Measurements from ENCODE around the gene TIMM17A. TPM values are rescaled to one million over a fixed set of nuclear protein-coding genes. Genes with fewer than 3 reads are reported as not detected.
A peak's percentile ranks its signal among the peaks of the same experiment; 100 is the strongest.
"Not testable (repeated sequence)": the region's sequence is repeated elsewhere in the genome, so short reads cannot be mapped to it uniquely, and the experiment has no call there.

Gene TIMM17A
- polyA plus RNA-seq, 3 donors = 62.0 to 64.3 (median 63.8) TPM

DNA sequence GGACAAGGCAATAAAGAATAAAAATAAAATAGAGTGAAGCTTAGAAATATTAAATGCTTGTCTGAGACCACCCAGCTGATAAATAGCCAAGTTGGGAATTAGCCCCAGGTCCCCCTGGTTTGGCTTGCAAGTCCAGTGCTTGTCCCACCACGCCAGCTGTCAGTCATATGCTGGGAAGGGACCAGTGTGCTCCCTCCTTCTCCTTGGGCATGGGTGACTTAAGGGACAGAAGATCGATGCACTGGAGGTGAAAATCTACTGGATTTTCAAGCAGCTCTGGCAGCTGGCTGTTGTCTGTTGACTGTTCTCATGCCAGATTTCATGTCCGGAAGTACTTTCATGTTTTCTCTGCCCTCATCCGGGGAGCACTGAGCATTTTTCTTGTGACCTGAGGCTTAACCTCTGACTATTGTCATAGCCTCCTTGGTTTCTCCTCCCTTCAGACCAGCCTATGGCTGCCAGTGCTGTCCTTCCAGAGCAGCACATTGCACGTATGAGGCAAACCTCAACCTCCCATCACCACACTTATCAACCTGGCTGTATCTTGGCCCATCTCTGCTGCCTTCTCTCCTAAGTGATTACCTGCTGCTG, 21.4 kb upstream of the TIMM17A start:
- DNase-seq = no peak

DNA sequence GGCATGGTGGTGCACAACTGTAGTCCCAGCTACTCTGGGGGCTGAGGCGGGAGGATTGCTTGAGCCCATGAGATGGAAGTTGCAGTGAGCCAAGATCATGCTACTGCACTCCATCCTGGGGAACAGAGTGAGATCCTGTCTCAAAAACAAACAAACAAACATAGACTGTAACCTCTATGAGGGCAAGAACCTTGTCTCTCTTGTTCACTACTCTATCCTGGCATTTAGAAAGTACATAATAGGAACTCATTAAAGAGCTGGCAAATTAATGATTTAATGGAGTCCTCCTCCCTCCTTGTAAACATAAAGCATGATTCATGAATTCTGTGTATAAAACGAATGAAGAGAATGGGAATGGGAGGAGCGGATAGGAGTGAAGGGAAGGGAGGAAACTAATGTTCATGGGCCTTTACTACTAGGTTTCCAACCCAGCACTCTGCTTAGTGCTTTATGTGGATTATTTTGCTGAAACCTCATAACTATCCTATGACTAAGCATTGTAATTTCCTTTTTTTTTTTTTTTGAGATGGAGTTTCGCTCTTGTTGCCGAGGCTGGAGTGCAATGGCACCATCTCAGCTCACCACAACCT, 17.6 kb upstream of the TIMM17A start:
- DNase-seq = no peak

DNA sequence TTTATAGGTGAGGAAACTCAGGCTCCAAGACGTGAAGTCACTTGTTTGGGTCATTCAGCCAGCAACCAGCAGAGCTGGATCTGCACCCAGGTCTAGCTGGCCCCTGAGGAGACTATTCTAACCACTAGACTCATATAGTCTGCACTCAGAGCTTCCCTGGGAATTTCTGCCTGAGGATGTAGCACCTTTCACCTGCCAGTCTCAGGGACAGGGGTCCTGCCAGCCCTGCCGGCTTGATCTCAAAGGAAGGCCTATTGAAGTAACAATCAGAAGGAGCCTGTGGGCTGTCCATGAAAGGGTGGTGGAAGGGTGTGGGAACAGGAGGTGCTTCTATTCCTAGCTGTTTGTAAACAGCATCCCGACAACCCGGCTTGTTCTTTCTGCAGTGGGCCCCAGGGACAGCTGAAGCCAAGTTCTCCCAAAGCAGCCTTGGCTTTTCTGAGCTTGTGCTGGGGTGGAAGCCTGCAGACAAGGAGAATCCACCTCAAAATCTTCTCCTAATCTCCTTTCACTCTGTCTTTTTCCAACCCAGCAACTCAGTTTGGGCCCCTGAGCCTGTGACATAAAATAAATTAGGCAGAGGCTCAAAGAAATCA, 16.8 kb upstream of the TIMM17A start:
- no peak for DNase-seq

DNA sequence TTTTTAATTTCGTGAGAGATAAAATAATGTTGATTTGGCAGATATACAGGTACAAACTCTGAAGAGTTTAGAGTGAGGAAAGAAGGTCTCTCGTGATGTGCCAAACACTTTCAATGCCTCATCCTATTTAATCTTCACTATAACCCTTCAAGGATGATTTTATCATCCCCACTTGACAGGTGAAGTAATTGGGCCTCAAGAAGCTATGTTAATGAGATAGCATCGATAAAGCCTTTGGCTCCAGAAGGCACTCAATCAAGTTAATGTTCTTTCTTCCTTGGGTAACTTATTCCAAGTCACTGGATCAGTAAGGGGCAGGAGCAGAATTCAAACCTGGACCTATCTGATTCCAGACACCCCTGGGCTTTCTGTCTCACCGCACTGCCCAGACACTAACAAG, 16.2 kb upstream of the TIMM17A start:
- DNase-seq = no peak

DNA sequence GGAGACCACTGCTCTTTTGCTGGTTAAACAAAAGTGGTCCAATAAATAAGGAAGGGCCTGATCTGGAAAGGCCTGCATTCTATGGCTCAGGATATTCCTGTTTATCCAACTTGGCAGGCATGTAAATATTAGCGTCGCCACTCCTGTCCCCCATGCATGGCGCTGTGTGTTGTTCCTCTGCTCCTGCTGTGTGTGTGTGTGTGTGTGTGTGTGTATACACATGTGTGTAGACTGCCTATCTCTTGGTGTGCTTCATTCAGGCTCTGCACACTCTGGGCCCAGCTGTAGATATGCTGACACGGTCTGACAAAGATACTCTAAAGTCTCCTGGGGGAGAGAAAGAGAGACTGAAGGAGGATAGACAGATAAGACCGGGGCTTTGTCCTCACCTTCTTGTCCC, 15.7 kb upstream of the TIMM17A start:
- DNase-seq = no peak

DNA sequence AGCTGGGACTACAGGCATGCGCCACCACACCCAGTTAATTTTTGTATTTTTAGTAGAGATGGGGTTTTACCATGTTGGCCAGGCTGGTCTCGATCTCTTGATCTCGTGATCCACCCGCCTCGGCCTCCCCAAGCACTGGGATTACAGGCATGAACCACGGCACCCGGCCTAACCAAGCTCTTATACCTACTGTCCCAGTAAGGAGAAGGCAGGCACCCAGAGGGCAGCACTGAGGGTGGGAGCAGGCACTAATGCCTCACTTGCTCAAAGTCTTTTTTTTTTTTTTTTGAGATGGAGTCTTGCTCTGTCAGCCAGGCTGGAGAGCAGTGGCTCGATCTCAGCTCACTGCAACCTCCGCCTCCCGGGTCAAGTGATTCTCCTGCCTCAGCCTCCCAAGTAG, 15.0 kb upstream of the TIMM17A start:
- DNase-seq = not testable (repeated sequence)

DNA sequence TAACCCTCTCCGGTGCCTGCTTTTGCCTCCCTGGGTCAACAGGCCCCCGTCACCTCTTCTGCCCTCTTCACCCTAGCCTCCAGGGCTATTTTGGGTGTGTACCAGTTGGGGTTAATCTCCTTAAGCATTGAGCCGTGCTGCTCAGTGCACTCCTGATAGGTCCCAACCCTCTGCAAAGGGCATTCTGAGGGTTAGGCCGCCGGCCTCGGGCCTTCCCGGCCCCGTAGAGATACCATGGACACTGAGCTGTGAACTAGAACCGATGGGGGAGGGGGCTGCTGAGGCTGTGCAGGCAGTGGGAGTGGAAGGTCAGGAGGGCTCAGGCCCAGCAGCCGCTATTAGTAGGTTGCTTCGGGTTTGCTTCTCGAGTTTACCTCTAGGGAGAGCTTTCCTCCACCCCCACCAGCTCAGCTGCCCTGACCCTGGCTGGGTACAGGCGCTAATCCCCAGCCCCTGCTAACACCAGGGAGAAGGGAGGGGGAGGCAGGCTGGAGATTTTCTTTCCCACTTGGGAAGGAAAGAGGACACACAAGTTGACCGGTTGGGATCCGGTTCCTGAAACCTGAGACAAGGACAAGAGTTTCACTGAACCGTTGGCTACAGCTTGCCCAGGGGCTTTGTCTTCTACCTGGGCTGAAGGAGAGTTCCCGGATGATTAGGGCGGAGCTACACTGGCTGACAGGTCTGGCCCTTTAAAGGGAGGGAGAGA, 13.7 kb upstream of the TIMM17A start:
- peak; percentile 80 for DNase-seq

DNA sequence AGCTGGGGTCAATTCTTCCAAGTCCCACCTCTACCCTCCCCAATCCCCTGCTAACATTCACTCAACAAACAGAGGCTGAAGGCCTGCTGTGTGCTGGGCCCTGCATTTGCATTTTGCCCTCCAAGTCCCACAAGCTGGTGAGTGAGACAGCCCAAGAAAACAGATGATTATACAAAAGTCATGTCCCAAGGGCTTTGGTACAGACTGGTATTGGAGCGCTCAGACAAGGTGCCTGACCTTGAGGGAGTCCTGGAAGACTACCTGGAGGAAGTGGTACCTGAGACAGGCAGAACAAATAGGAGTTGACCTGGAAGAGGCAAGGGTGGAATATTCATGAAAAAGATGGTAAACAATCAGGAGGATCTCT, 13.2 kb upstream of the TIMM17A start:
- DNase-seq = no peak

DNA sequence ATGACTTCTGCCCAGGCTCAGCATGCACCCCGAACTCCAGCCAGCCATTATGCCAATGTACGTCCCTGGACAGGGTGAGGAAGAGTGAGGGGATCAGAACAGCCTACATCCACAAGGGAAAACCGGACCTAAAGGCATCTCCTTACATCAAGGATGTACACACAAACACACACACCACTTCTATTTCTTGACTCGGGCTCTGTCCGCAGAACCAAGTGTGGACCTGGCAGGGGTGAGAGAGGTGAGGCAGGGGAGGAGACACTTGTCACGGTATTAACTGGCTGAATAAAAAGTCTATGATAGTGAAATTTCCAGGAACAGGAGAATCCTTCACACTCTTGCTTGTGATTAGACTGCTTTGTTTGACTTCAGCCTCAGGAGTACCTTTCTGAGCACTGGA, 11.3 kb upstream of the TIMM17A start:
- no peak for DNase-seq

DNA sequence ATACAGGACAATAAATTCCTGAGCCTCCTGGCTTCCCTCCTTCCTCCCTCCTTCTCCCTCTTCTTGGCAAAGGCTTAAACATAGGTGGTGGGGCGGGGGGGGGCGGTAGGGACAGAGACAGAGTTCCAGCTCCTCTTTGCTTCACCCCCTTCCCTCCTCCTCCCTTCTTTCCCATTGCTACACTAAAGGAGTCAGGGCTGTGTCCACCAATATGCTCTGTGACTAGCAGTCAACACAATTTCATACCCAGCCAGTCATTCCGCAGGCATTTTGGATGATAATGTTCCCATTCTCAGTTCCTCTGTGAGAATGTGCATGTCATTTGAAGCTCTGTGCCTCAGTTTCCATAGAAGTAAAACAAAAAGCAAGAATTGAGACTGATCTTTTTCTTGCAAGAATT, 10.7 kb upstream of the TIMM17A start:
- no peak for DNase-seq

DNA sequence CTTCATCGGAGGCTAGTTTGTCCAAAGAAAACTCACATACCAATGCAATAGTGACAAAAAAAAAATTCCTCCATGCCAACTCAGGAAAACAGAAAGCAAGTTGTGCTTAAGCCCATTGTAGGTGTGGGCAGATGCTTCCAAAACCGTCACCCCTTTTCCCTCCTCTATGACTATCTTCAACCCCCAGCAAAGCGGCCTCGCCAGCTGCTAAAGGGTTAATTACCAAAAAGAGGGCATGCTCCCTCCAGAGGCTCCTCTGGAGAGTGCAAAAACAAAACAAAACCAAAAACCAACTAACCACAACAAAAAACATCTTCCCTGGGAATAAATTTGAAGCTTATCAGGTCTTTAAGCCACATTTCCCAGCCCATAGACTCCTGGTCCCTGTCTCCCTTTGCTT, 10.1 kb upstream of the TIMM17A start:
- DNase-seq = no peak

DNA sequence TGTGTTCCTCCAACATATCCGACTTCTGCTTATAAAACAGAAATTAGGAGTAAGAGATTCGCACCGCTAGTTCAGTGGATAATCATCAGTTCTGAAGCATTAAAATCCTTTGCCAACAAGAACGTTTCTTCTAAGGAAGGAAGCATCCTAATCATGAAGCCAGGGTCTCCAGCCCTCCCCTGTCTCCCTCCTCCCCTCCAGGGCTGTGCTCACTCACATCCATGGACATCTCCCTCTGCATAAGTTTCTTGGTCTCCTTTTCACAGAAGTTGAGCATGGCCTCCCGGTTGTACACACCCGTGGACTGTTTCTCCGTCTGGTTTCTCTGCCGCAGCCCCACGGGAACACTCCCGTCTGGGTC, 9.5 kb upstream of the TIMM17A start:
- DNase-seq = no peak

DNA sequence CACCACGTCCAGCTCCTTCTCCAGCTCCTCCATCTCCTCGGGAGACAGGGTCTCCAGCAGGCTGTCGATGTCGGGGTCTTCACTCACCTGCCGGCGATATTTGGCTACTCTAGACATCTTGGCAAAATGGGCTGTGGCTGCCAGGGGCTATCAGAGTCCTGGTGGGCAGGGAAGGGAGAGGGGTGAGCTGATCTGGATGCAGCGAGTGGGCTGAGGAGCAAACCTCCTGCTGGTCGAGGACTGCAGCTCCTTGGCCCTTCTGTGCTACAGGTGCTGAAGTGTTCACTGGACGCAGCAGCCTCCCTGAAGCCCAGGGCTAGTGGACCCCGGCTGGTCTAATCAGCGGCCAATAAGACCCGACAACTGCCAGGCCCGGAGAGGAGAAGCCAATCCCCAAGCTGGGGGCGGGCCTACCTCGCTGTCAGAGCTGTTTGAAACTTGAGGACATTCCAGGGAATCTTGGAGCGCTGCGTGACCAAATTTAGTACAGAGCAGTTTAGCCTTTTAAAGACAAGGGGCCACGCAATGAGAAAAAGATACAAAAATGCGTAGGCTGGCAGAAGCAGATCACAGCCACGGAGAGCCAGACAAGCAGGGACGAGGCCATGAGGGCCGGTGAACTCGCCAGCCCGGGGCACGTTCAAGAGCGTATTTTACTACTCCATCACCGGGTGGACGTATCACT, 8.9 kb upstream of the TIMM17A start, which contains the start of gene LMOD1:
Gene LMOD1 (minus strand): TSS at position 325 of the 685 bp plus-strand sequence. CDS start 208 bp downstream, at position 117.
- DNase-seq = peak; percentile 95

DNA sequence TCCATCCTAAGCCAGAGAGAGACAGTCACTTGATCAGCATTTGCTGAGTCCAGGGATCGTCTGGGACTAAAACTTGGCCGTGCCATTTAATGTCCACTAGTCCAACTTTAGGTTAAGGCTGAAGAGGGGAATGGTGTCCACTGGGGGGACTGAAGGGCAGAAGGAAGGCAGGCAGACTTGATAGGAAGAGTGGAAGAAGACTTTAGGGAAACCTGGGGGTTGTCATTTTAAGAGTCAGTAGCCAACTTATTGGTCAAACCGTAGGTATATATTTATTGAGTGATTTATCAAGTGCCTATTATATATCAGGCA, 7.7 kb upstream of the TIMM17A start:
- DNase-seq = no peak

DNA sequence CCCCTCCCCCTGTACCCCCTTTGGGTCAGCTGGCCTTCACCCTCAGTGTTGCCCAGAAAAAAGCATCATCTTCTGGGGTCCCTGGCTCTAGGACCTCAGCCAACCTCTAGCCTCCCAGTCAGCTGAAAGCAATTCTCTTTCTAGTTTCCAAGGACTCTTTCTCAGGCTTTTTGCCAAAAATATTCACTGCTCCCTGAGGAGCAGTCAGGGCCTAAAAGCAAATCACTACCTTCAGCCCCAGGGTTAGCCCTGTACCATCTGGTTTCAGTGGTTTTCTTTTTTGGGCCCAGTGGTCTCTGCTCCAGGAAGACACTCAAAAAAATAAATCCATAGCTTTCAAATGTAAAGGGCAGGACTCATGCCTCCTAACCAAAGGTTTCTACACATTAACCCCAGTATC, 5.8 kb upstream of the TIMM17A start:
- no peak for DNase-seq

DNA sequence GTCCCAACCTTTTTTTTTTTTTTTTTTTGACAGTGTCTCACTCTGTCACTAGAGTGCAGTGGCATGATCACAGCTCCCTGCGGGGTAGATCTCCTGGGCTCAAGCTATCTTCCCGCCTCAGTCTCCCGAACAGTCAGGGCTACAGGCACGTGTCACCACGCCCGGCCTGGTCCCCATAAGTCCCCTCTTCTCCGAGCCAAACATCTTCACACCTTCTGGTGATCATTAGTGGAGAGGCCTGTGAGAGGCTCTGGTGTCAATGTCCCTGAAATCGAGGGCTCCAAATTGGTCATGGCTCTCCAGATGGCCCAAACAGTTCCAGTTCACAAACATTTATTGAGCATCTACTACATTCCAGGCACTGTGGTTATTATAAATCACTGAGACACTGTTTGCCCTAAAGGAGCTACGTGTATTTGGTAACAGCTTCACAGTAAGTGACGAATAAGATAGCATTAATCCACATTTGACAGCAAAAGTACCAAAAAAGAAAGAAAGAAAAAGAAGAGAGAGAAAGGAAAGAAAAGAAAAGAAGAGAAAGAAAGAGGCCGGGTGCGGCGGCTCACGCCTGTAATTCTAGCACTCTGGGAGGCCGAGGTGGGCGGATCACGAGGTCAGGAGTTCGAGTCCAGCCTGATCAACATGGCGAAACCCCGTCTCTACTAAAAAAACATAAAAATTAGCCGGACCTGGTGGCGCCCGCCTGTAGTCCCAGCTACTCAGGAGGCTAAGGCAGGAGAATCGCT, 867 bp upstream of the TIMM17A start:
- no peak for DNase-seq

DNA sequence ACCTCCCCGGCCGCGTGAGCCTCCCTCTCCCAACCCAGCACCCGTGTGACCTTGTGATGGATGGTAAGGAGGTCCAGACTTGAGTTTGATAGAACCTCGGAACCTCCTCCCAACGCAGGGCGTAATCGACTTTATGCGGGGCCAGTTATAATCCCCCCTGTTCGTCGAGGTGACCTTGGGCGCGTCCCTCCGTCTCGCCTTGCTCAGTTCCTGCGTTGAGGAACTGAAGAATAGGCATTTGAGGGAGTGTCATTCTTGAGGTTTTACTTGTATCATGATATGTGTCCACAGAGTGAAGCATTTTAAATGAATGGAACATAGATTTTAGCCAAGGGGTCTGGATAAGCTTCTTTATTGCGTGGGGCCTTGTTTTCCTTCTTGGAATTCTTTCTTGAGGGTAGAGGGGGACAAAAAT, 433 bp downstream of the TIMM17A start:
- DNase-seq = no peak

DNA sequence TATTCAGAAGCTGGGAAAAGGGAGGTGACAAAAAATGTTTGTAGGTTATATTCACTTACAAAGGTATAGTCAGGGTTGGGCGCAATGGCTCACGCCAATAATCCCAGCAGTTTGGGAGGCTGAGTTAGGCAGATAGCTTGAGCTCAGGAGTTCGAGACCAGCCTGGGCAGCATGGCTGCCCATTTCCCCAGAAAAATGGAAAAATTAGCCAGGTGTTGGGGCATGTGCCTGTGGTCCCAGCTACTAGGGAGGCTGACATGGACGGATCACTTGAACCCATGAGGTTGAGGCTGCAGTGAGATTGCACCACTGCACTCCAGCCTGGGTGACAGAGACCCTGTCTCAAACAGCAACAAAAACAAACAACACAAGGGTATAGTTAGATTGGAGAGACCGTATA, 3.0 kb downstream of the TIMM17A start:
- DNase-seq = no peak

DNA sequence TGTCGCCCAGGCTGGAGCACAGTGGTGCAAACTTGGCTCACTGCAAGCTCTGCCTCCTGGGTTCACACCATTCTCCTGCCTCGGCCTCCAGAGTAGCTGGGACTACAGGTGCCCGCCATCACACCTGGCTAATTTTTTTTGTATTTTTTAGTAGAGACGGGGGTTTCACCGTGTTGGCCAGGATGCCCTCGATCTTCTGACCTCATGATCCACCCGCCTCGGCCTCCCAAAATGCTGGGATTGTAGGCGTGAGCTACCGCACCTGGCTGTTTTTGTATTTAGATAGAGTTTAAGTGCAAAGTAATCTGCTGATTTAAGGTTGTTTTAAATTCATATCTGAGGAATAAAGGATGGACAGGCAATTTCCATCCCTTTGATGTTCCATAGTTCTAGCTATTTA, 7.1 kb downstream of the TIMM17A start:
- not testable (repeated sequence) for DNase-seq

DNA sequence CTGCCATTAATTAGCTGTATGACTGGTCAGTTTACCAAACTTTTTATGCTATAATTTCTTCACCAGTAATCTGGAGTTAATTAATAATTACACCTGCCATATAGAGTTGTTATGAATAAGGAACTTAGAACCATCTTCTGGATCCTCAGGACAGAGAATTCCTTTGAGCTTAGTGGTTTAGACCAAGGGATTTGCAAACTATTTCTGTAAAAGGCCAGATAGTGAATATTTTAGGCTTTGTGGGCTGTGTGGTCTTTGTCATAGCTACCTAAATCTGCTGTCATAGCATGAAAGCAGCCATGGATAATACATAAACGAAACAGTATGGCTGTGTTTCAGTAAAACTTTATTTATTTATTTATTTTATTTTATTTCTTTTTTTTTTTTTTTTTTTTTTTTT, 9.0 kb downstream of the TIMM17A start:
- DNase-seq = no peak

DNA sequence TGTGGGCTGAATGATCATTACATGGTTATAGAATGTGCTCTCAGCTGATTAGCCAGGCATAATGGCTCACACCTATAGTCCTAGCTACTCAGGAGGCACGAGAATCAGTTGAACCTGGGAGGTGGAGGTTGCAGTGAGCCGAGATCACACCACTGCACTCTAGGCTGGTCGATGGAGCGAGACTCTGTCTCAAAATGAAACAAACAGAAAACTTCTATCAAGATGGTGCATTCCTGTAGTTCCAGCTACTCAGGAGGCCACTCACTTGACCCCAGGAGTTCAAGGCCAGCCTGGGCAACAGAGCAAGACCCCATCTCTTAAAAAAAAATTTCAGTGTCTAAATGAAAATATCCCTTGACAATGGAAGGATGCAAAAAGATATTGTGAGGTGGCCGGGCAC, 10.9 kb downstream of the TIMM17A start:
- DNase-seq = no peak
